DND-41 (cell line): ENCODE data around the gene STON2.

Experiments
- CTCF ChIP-seq: IDR thresholded peaks from 2 replicates; pipeline ENCODE4 v1.5.1; 2012; ENCODE audit warnings: borderline replicate concordance, low read length, moderate library complexity, mild to moderate bottlenecking; ENCODE audit not compliant: poor library complexity, severe bottlenecking; ENCODE audit errors: extremely low read depth
- EZH2 ChIP-seq: IDR thresholded peaks from 3 replicates; pipeline ENCODE4 v1.6.1; 2012; ENCODE audit warnings: borderline replicate concordance, low read depth, mild to moderate bottlenecking, moderate library complexity, low read length, inconsistent platforms; ENCODE audit not compliant: severe bottlenecking

DNA sequence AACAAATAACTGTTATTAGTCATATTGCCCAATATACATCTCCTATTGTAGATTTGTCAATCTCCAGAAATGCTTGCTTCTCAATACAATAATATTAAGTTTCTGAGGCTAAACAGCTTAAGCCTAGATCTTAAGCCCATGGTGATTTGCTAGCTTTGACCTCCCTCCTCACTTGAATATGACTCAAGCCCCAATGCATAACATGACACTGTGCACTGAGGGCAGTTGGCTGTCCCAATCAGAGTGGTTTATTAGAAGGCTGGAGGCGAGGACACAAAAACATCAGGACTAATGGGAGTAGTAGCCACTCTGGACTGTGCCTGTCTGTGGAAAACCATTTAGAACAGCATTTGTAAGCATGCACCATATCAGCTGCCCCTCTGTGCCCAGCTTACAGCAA, 98.3 kb downstream of the STON2 start:
- TF ChIP-seq CTCF (no peak), EZH2 (no peak)
